Naive B cell (primary cell): ENCODE results near the gene MSI2. TPM values are rescaled to one million over a fixed set of nuclear protein-coding genes. Genes with fewer than 3 reads are reported as not detected.
A peak's percentile ranks its signal among the peaks of the same experiment; 100 is the strongest.

Experiments used
- ATAC-seq, 2 donors: fragments of 150-1000 bp; cut with Tn5 transposase; 2 replicates each; pipeline ENCODE4 v1.10.0; 2021; ENCODE audit warnings: low read depth in 2 of 2, mild to moderate bottlenecking in 2 of 2, moderate library complexity in 2 of 2
- DNase-seq: peaks from one replicate; pipeline ENCODE4 v3.0.0; 2022
- H3K27ac Mint-ChIP-seq, 6 donors: one replicate each; pipeline ENCODE4 v1.8.0; 2020 to 2022; ENCODE audit warnings: mild to moderate bottlenecking in 6 of 6, mixed read lengths in 6 of 6, moderate library complexity in 5 of 6, inconsistent platforms in 2 of 6
- H3K27me3 Mint-ChIP-seq, 3 donors: one replicate each; pipeline ENCODE4 v1.8.0; 2021 to 2022; ENCODE audit warnings: mixed read lengths in 3 of 3, mild to moderate bottlenecking in 1 of 3
- H3K36me3 Mint-ChIP-seq, 2 donors: one replicate each; pipeline ENCODE4 v1.8.0; 2020 to 2022; ENCODE audit warnings: mixed read lengths in 2 of 2, inconsistent platforms in 1 of 2, mild to moderate bottlenecking in 1 of 2
- H3K4me1 Mint-ChIP-seq, 3 donors: one replicate each; pipeline ENCODE4 v1.8.0; 2020 to 2022; ENCODE audit warnings: mixed read lengths in 3 of 3, inconsistent platforms in 1 of 3, mild to moderate bottlenecking in 1 of 3, moderate library complexity in 1 of 3
- H3K4me3 Mint-ChIP-seq, 8 donors: one replicate each; pipeline ENCODE4 v1.8.0; 2020 to 2022; ENCODE audit warnings: mild to moderate bottlenecking in 8 of 8, mixed read lengths in 8 of 8, moderate library complexity in 8 of 8, inconsistent platforms in 2 of 8
- H3K9me3 Mint-ChIP-seq, 7 donors: one replicate each; pipeline ENCODE4 v1.8.0; 2020 to 2022; ENCODE audit warnings: mixed read lengths in 7 of 7, mild to moderate bottlenecking in 5 of 7, inconsistent platforms in 2 of 7, moderate library complexity in 1 of 7
- polyA plus RNA-seq, 6 donors: library from polyadenylated mRNA; unstranded; fragments of 300-500 nt; fragmentation: Illumina TruSeq; gene quantifications; one replicate each; pipeline ENCODE4 v1.2.3, GENCODE V29; 2021; ENCODE audit warnings: low read depth in 6 of 6

MSI2 gene
- polyA plus RNA-seq, 6 donors from 2014 or later = 4.0 to 11.3 (median 6.8) TPM

GRCh38 chr17:57679356-57679755 is 423.0 kb downstream of the MSI2 start:
- Mint-ChIP-seq H3K27ac (peak overlapping the region in 1 of 6 donors; percentile 16), H3K4me1 (no peaks in the 10 kb centered on the region)

GRCh38 chr17:57679906-57680695 is 423.8 kb downstream of the MSI2 start:
- Mint-ChIP-seq H3K4me3 (peak overlapping the region in 1 of 8 donors; percentile 64), H3K36me3 (peaks cover 23 to 26% of the 10 kb centered on the region in 2 donors), H3K4me1 (no peaks in the 10 kb centered on the region), H3K9me3 (no peaks in the 10 kb centered on the region), H3K27ac (peak overlapping the region in 1 of 6 donors; percentile 40), H3K27me3 (no peaks in the 10 kb centered on the region)
- ATAC-seq (no peak), DNase-seq (no peak)

More at GRCh38 chr17:57679356-57679755, 423.0 kb downstream of the MSI2 start:
- no peak for DNase-seq
- H3K36me3 Mint-ChIP-seq = peaks cover 17 to 26% of the 10 kb centered on the region in 2 donors
- H3K27me3 Mint-ChIP-seq = no peaks in the 10 kb centered on the region
- ATAC-seq = no peak
- no peaks in the 10 kb centered on the region for H3K9me3 Mint-ChIP-seq
- no peak overlapping the region for H3K4me3 Mint-ChIP-seq

GRCh38 chr17:57682701-57683100 is 426.4 kb downstream of the MSI2 start:
- Mint-ChIP-seq H3K9me3 (no peaks in the 10 kb centered on the region), H3K27ac (no peak overlapping the region), H3K4me3 (no peak overlapping the region), H3K27me3 (no peaks in the 10 kb centered on the region), H3K4me1 (no peaks in the 10 kb centered on the region), H3K36me3 (peaks cover 18% of the 10 kb centered on the region in 2 donors)
- DNase-seq (no peak), ATAC-seq (no peak)

GRCh38 chr17:57684711-57685498 is 428.6 kb downstream of the MSI2 start:
- H3K4me3 Mint-ChIP-seq = no peak overlapping the region
- H3K36me3 Mint-ChIP-seq = peaks cover 12 to 18% of the 10 kb centered on the region in 2 donors
- H3K4me1 Mint-ChIP-seq = no peaks in the 10 kb centered on the region
- no peak for DNase-seq
- no peaks in the 10 kb centered on the region for H3K9me3 Mint-ChIP-seq
- H3K27me3 Mint-ChIP-seq = no peaks in the 10 kb centered on the region
- H3K27ac Mint-ChIP-seq = peak overlapping the region in 2 of 6 donors; percentile 5 to 26
- ATAC-seq = no peak

GRCh38 chr17:57685499-57686132 is 429.3 kb downstream of the MSI2 start:
- Mint-ChIP-seq H3K4me3 (peak overlapping the region in 1 of 8 donors; percentile 65), H3K27me3 (no peaks in the 10 kb centered on the region), H3K9me3 (no peaks in the 10 kb centered on the region), H3K4me1 (no peaks in the 10 kb centered on the region), H3K27ac (peak overlapping the region in 1 of 6 donors; percentile 15), H3K36me3 (peaks cover 8 to 18% of the 10 kb centered on the region in 2 donors)
- no peak for DNase-seq
- ATAC-seq = no peak

GRCh38 chr17:57687642-57688041 is 431.3 kb downstream of the MSI2 start:
- peaks cover 0 to 10% (median 2%) of the 10 kb centered on the region in 7 donors for H3K9me3 Mint-ChIP-seq
- no peaks in the 10 kb centered on the region for H3K27me3 Mint-ChIP-seq
- peaks cover 2 to 4% (median 2%) of the 10 kb centered on the region in 3 donors for H3K4me1 Mint-ChIP-seq
- H3K4me3 Mint-ChIP-seq = no peak overlapping the region
- ATAC-seq (no peak), DNase-seq (no peak)
- peaks cover 11 to 21% of the 10 kb centered on the region in 2 donors for H3K36me3 Mint-ChIP-seq
- H3K27ac Mint-ChIP-seq = no peak overlapping the region

GRCh38 chr17:57689254-57689653 is 432.9 kb downstream of the MSI2 start:
- no peak for ATAC-seq
- H3K9me3 Mint-ChIP-seq = peaks cover 0 to 10% (median 4%) of the 10 kb centered on the region in 7 donors
- H3K4me1 Mint-ChIP-seq = peaks cover 6 to 12% (median 8%) of the 10 kb centered on the region in 3 donors
- H3K27me3 Mint-ChIP-seq = no peaks in the 10 kb centered on the region
- no peak overlapping the region for H3K4me3 Mint-ChIP-seq
- no peak for DNase-seq
- H3K27ac Mint-ChIP-seq = no peak overlapping the region
- peaks cover 6 to 24% of the 10 kb centered on the region in 2 donors for H3K36me3 Mint-ChIP-seq

- H3K27ac Mint-ChIP-seq = no peak overlapping the region
Observed at GRCh38 chr17:57691939-57692338, 435.6 kb downstream of the MSI2 start.

GRCh38 chr17:57692770-57693169 is 436.4 kb downstream of the MSI2 start:
- DNase-seq (no peak), ATAC-seq (no peak)
- peak overlapping the region in 2 of 6 donors; percentile 31 to 32 for H3K27ac Mint-ChIP-seq
- peaks cover 2 to 10% (median 5%) of the 10 kb centered on the region in 7 donors for H3K9me3 Mint-ChIP-seq
- H3K4me1 Mint-ChIP-seq = peaks cover 11 to 12% (median 12%) of the 10 kb centered on the region in 3 donors
- H3K4me3 Mint-ChIP-seq = peak overlapping the region in 1 of 8 donors; percentile 47
- H3K27me3 Mint-ChIP-seq = no peaks in the 10 kb centered on the region
- H3K36me3 Mint-ChIP-seq = peaks cover 6 to 15% of the 10 kb centered on the region in 2 donors

More at GRCh38 chr17:57691939-57692338, 435.6 kb downstream of the MSI2 start:
- Mint-ChIP-seq H3K9me3 (peaks cover 2 to 10% (median 5%) of the 10 kb centered on the region in 7 donors), H3K27me3 (no peaks in the 10 kb centered on the region), H3K4me3 (no peak overlapping the region), H3K36me3 (peaks cover 6 to 15% of the 10 kb centered on the region in 2 donors), H3K4me1 (peaks cover 11 to 12% (median 12%) of the 10 kb centered on the region in 3 donors)
- DNase-seq = no peak
- ATAC-seq = no peak

- H3K36me3 Mint-ChIP-seq = peaks cover 6 to 15% of the 10 kb centered on the region in 2 donors
- H3K27me3 Mint-ChIP-seq = no peaks in the 10 kb centered on the region
- peaks cover 11 to 12% (median 12%) of the 10 kb centered on the region in 3 donors for H3K4me1 Mint-ChIP-seq
- no peak overlapping the region for H3K27ac Mint-ChIP-seq
- no peak for DNase-seq
- peaks cover 2 to 10% (median 5%) of the 10 kb centered on the region in 7 donors for H3K9me3 Mint-ChIP-seq
- ATAC-seq = no peak
- no peak overlapping the region for H3K4me3 Mint-ChIP-seq
Observed at GRCh38 chr17:57694051-57694450, 437.7 kb downstream of the MSI2 start.

GRCh38 chr17:57696050-57696449 is 439.7 kb downstream of the MSI2 start:
- Mint-ChIP-seq H3K36me3 (peaks cover 6 to 15% of the 10 kb centered on the region in 2 donors), H3K27me3 (no peaks in the 10 kb centered on the region), H3K4me3 (peak overlapping the region in 1 of 8 donors; percentile 50), H3K9me3 (peaks cover 2 to 10% (median 5%) of the 10 kb centered on the region in 7 donors), H3K4me1 (peaks cover 11 to 15% (median 12%) of the 10 kb centered on the region in 3 donors), H3K27ac (peak overlapping the region in 1 of 6 donors; percentile 97)
- ATAC-seq (no peak), DNase-seq (no peak)

GRCh38 chr17:57697197-57697596 is 440.9 kb downstream of the MSI2 start:
- no peak overlapping the region for H3K27ac Mint-ChIP-seq
- ATAC-seq (no peak), DNase-seq (no peak)
- peaks cover 11 to 15% (median 12%) of the 10 kb centered on the region in 3 donors for H3K4me1 Mint-ChIP-seq
- no peaks in the 10 kb centered on the region for H3K27me3 Mint-ChIP-seq
- H3K9me3 Mint-ChIP-seq = peaks cover 0 to 5% (median 3%) of the 10 kb centered on the region in 7 donors
- peaks cover 6 to 15% of the 10 kb centered on the region in 2 donors for H3K36me3 Mint-ChIP-seq
- H3K4me3 Mint-ChIP-seq = no peak overlapping the region
